ENCODE results near the gene TEX261. TPM values are rescaled to one million over a fixed set of nuclear protein-coding genes. Genes with fewer than 3 reads are reported as not detected.
A peak's percentile ranks its signal among the peaks of the same experiment; 100 is the strongest.

Gene TEX261
- total and polyA plus RNA-seq, 2 of the 8 experiments (the other 6 are each of a cell fraction or from before 2014, with no cell fraction given) = 25.2 to 30.1 TPM

GRCh38 chr2:70964596-70965386 is 29.9 kb downstream of the TEX261 start (continued):
- peak; percentile 79 for TF ChIP-seq MAX (IDR thresholded peaks at IDR 0.05)
- TF ChIP-seq CEBPB (IDR thresholded peaks at IDR 0.05; ENCODE audit: low read depth, low read length) = no peak
- peak; percentile 45 to 47; a peak in 1 of 4 replicates for TF ChIP-seq SIN3A (conservative IDR thresholded peaks at IDR 0.05 in 1 of 2, IDR thresholded peaks at IDR 0.05 in 1 of 2; ENCODE audit: low read depth in 1 of 2, low read length in 2 of 2)
- no peak for TF ChIP-seq TAF1 (IDR thresholded peaks at IDR 0.05; ENCODE audit: low read depth, low read length)
- TF ChIP-seq, protein P1, sequence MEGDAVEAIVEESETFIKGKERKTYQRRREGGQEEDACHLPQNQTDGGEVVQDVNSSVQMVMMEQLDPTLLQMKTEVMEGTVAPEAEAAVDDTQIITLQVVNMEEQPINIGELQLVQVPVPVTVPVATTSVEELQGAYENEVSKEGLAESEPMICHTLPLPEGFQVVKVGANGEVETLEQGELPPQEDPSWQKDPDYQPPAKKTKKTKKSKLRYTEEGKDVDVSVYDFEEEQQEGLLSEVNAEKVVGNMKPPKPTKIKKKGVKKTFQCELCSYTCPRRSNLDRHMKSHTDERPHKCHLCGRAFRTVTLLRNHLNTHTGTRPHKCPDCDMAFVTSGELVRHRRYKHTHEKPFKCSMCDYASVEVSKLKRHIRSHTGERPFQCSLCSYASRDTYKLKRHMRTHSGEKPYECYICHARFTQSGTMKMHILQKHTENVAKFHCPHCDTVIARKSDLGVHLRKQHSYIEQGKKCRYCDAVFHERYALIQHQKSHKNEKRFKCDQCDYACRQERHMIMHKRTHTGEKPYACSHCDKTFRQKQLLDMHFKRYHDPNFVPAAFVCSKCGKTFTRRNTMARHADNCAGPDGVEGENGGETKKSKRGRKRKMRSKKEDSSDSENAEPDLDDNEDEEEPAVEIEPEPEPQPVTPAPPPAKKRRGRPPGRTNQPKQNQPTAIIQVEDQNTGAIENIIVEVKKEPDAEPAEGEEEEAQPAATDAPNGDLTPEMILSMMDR (IDR thresholded peaks at IDR 0.05; ENCODE audit: control extremely low read depth in 1 of 3, insufficient read depth in 1 of 3, low read depth in 1 of 3, low read length in 3 of 3) = peak in 2 of 3 experiments; percentile 84 to 90; a peak in 3 of 4 replicates
- peak; percentile 20; the same call in 1 of the 2 replicates for TF ChIP-seq NRF1 (IDR thresholded peaks at IDR 0.05; ENCODE audit: low read depth, low read length)
- no peak for TF ChIP-seq RFX5 (IDR thresholded peaks at IDR 0.05; ENCODE audit: borderline replicate concordance, low read depth, low read length)
- TF ChIP-seq KDM4A (IDR thresholded peaks at IDR 0.05; ENCODE audit: low read depth, low read length, severe bottlenecking) = peak; percentile 93
- peak; percentile 71 to 75 for TF ChIP-seq RAD21 (IDR thresholded peaks at IDR 0.05 in 1 of 2, conservative IDR thresholded peaks at IDR 0.05 in 1 of 2; ENCODE audit: low read depth in 2 of 2, low read length in 2 of 2)
- TF ChIP-seq TBP (IDR thresholded peaks at IDR 0.05; ENCODE audit: low read depth, low read length) = peak; percentile 37; the same call in 1 of the 2 replicates
- TF ChIP-seq HDAC6 (IDR thresholded peaks at IDR 0.05; ENCODE audit: low read depth, low read length) = no peak
- no peak for TF ChIP-seq EGR1 (IDR thresholded peaks at IDR 0.05; ENCODE audit: borderline replicate concordance, low read depth, low read length)
- TF ChIP-seq HDAC2 (IDR thresholded peaks at IDR 0.05; ENCODE audit: borderline replicate concordance in 1 of 2, low read depth in 2 of 2, low read length in 2 of 2) = peak; percentile 11 to 65; a peak in 2 of 4 replicates
- no peak for TF ChIP-seq POLR2A (IDR thresholded peaks at IDR 0.05; ENCODE audit: control extremely low read depth in 1 of 2, low read depth in 2 of 2, low read length in 2 of 2)
- no peak for TF ChIP-seq SRF (IDR thresholded peaks at IDR 0.05; ENCODE audit: low read depth, low read length)

Measured in H1 (cell line).